ENCODE data around the gene KCNMB4. TPM values are rescaled to one million over a fixed set of nuclear protein-coding genes. Genes with fewer than 3 reads are reported as not detected.

Gene KCNMB4
- total RNA-seq, 1 experiment from 2014 or later: 0.13 TPM

GRCh38 chr12:70332236-70332635, 33.9 kb upstream of the KCNMB4 start:
- no peaks in the 10 kb centered on the region for H3K27me3 ChIP-seq (ENCODE audit: control insufficient read depth, insufficient read depth, low read length)
- in situ Hi-C loops (cut with HindIII; ENCODE audit: low pct_unique_long_range_greater_than_20kb, low sequenced_read_pairs): no loop called here
- H3K9me3 ChIP-seq (ENCODE audit: control insufficient read depth, insufficient read depth, low read depth, low read length): no peaks in the 10 kb centered on the region
- H3K36me3 ChIP-seq (ENCODE audit: control insufficient read depth, insufficient read depth, low read length): peaks cover 6% of the 10 kb centered on the region; the same call in 1 of the 2 replicates
- DNase-seq (ENCODE audit: low read depth, low spot score): no peak
- H3K4me3 ChIP-seq (ENCODE audit: low read depth in 2 of 2, low read length in 2 of 2): no peak overlapping the region
- H3K4me1 ChIP-seq (ENCODE audit: control insufficient read depth, insufficient read depth, low read length): no peaks in the 10 kb centered on the region
- ChIA-PET CTCF (no interaction called here), POLR2A (no interaction called here)
- TF ChIP-seq POLR2AphosphoS5 (IDR thresholded peaks at IDR 0.05; ENCODE audit: low read depth, low read length): no peak
- TF ChIP-seq TCF7L2 (IDR thresholded peaks at IDR 0.05; ENCODE audit: low read depth, low read length): no peak
- TF ChIP-seq SIN3A (IDR thresholded peaks at IDR 0.05; ENCODE audit: borderline replicate concordance, insufficient read depth, low read depth, low read length): no peak
- TF ChIP-seq CTCF (IDR thresholded peaks at IDR 0.05): no peak
- no peak for TF ChIP-seq REST (IDR thresholded peaks at IDR 0.05; ENCODE audit: insufficient read depth in 1 of 2, low read depth in 2 of 2, low read length in 1 of 2)
- no peak overlapping the region for H3K27ac ChIP-seq (ENCODE audit: low read length)
- no peak for ATAC-seq
- intact Hi-C loops (cut with micrococcal nuclease; ENCODE audit: unreplicated experiment): no loop called here
- BruUV-seq (replicated peaks): no TSS peak

- CTCF ChIA-PET: no interaction called here
- intact Hi-C loops (cut with micrococcal nuclease; ENCODE audit: unreplicated experiment) (no loop called here), in situ Hi-C loops (cut with HindIII; ENCODE audit: low pct_unique_long_range_greater_than_20kb, low sequenced_read_pairs) (no loop called here)
Observed at GRCh38 chr12:70334742-70335141, 31.3 kb upstream of the KCNMB4 start.

More at GRCh38 chr12:70334742-70335141, 31.3 kb upstream of the KCNMB4 start:
- Histone ChIP-seq H3K4me1 (ENCODE audit: control insufficient read depth, insufficient read depth, low read length) (no peaks in the 10 kb centered on the region), H3K36me3 (ENCODE audit: control insufficient read depth, insufficient read depth, low read length) (peaks cover 28% of the 10 kb centered on the region), H3K27me3 (ENCODE audit: control insufficient read depth, insufficient read depth, low read length) (no peaks in the 10 kb centered on the region), H3K27ac (ENCODE audit: low read length) (no peak overlapping the region), H3K9me3 (ENCODE audit: control insufficient read depth, insufficient read depth, low read depth, low read length) (no peaks in the 10 kb centered on the region), H3K4me3 (ENCODE audit: low read depth in 2 of 2, low read length in 2 of 2) (no peak overlapping the region)
- DNase-seq (ENCODE audit: low read depth, low spot score): no peak
- POLR2A ChIA-PET: no interaction called here
- no peak for TF ChIP-seq REST (IDR thresholded peaks at IDR 0.05; ENCODE audit: insufficient read depth in 1 of 2, low read depth in 2 of 2, low read length in 1 of 2)
- no peak for TF ChIP-seq SIN3A (IDR thresholded peaks at IDR 0.05; ENCODE audit: borderline replicate concordance, insufficient read depth, low read depth, low read length)
- TF ChIP-seq TCF7L2 (IDR thresholded peaks at IDR 0.05; ENCODE audit: low read depth, low read length): no peak
- TF ChIP-seq CTCF (IDR thresholded peaks at IDR 0.05): no peak
- no peak for TF ChIP-seq POLR2AphosphoS5 (IDR thresholded peaks at IDR 0.05; ENCODE audit: low read depth, low read length)
- BruUV-seq (replicated peaks): no TSS peak
- no peak for ATAC-seq
